ENCODE measurements around the gene LAMA3.
A peak's percentile ranks its signal among the peaks of the same experiment; 100 is the strongest.

LAMA3 gene

GRCh38 chr18:23825496-23825895 is 136.2 kb downstream of the LAMA3 start:
- Histone ChIP-seq H3K27me3 (no peaks in the 10 kb centered on the region), H3K36me3 (no peaks in the 10 kb centered on the region), H3K9me3 (no peaks in the 10 kb centered on the region), H3K4me3 (no peak overlapping the region), H3K27ac (peak overlapping the region; percentile 76 to 83), H3K4me1 (peaks cover 0 to 41% (median 27%) of the 10 kb centered on the region in 4 donors)
- intact Hi-C loops (cut with DNase I; ENCODE audit: low total_unique reads) = no loop called here
- no peak for TF ChIP-seq CTCF (IDR thresholded peaks at IDR 0.05)
- DNase-seq = no peak

DNA sequence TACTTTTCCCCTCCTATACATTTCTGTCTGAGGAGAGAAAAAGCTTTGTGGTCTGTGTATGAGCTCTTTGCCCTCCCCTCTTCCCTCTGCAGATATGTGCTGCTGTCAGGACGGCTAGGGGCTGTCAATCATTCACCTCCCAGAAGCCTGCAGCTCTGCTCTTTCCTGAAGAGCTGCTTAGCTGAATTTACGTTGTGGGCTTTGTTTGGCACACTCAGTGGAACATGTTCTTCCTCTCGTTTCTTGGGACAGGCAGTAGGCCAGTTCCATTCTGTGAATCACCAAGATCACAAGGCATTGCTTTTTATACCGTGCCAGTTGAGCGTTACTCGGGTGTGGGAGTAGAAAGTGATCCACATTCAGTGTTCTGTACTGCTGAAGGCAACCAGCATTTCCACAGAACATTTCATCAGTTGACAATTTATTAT is 136.7 kb downstream of the LAMA3 start:
- peak; percentile 91 to 93 for DNase-seq
- Histone ChIP-seq H3K36me3 (no peaks in the 10 kb centered on the region), H3K27me3 (no peaks in the 10 kb centered on the region), H3K9me3 (no peaks in the 10 kb centered on the region), H3K27ac (peak overlapping the region; percentile 76 to 83), H3K4me3 (no peak overlapping the region), H3K4me1 (peaks cover 0 to 41% (median 27%) of the 10 kb centered on the region in 4 donors)
- intact Hi-C loops (cut with DNase I; ENCODE audit: low total_unique reads) = no loop called here
- TF ChIP-seq CTCF (IDR thresholded peaks at IDR 0.05) = no peak

GRCh38 chr18:23826850-23827620 is 137.8 kb downstream of the LAMA3 start:
- H3K4me1 ChIP-seq = peaks cover 0 to 41% (median 27%) of the 10 kb centered on the region in 4 donors
- no peaks in the 10 kb centered on the region for H3K36me3 ChIP-seq
- H3K4me3 ChIP-seq = no peak overlapping the region
- H3K27ac ChIP-seq = peak overlapping the region; percentile 76 to 83
- TF ChIP-seq CTCF (IDR thresholded peaks at IDR 0.05) = no peak
- no peak for DNase-seq
- H3K9me3 ChIP-seq = no peaks in the 10 kb centered on the region
- no peaks in the 10 kb centered on the region for H3K27me3 ChIP-seq
- intact Hi-C loops (cut with DNase I; ENCODE audit: low total_unique reads) = no loop called here

GRCh38 chr18:23827681-23828080 is 138.4 kb downstream of the LAMA3 start:
- intact Hi-C loops (cut with DNase I; ENCODE audit: low total_unique reads) = no loop called here
- no peak overlapping the region for H3K4me3 ChIP-seq
- peaks cover 0 to 41% (median 27%) of the 10 kb centered on the region in 4 donors for H3K4me1 ChIP-seq

DNA sequence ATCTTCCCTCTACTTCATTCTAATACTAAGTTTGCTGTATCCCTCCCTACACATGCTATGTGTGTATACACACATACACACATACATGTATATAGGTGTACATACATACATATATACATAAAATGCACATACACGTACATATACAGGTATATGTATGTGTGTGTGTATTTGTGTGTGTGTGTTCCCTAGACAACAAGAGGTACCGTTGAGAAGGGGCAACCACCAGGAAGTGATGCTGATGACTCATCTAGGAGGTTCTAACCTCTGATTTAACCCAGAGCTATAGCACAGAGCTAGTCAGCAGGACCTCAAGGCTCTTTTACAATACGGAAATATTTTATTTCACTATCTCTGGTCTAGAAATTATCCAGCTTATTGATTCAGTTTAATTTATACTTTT is 139.2 kb downstream of the LAMA3 start:
- H3K4me1 ChIP-seq = peaks cover 0 to 41% (median 27%) of the 10 kb centered on the region in 4 donors
- H3K4me3 ChIP-seq = no peak overlapping the region
- no peaks in the 10 kb centered on the region for H3K36me3 ChIP-seq
- no peak for DNase-seq
- no peaks in the 10 kb centered on the region for H3K27me3 ChIP-seq
- TF ChIP-seq CTCF (IDR thresholded peaks at IDR 0.05) = no peak
- H3K9me3 ChIP-seq = no peaks in the 10 kb centered on the region
- intact Hi-C loops (cut with DNase I; ENCODE audit: low total_unique reads) = no loop called here
- H3K27ac ChIP-seq = peak overlapping the region; percentile 76 to 83

More at GRCh38 chr18:23827681-23828080, 138.4 kb downstream of the LAMA3 start:
- DNase-seq = no peak
- Histone ChIP-seq H3K9me3 (no peaks in the 10 kb centered on the region), H3K27me3 (no peaks in the 10 kb centered on the region), H3K36me3 (no peaks in the 10 kb centered on the region), H3K27ac (peak overlapping the region; percentile 76 to 83)
- TF ChIP-seq CTCF (IDR thresholded peaks at IDR 0.05) = no peak
